D721Med (cell line): Measurements from ENCODE around the gene OSBPL9.

Source experiments
- DNase-seq: peaks from one replicate; pipeline ENCODE4 v3.0.0; 2011; ENCODE audit warnings: low spot score; ENCODE audit not compliant: insufficient read length
- FAIRE-seq: peaks from 2 replicates; lab custom pipeline; 2011; peaks lifted over from hg19 to GRCh38; lab: Jason Lieb, UNC
- CTCF ChIP-seq: IDR thresholded peaks from 2 replicates; pipeline ENCODE4 v1.5.1; 2012; ENCODE audit warnings: mild to moderate bottlenecking, control low read depth; ENCODE audit not compliant: insufficient read depth; ENCODE audit errors: missing control alignments

The OSBPL9 gene

GRCh38 chr1:51749151-51749550, 132.3 kb downstream of the OSBPL9 start:
- FAIRE-seq (no peak), DNase-seq (no peak)
- no peak for TF ChIP-seq CTCF

GRCh38 chr1:51750218-51750617, 133.3 kb downstream of the OSBPL9 start:
- no peak for FAIRE-seq
- DNase-seq = no peak

GRCh38 chr1:51750729-51751128, 133.8 kb downstream of the OSBPL9 start:
- FAIRE-seq = no peak
- TF ChIP-seq CTCF = no peak
- DNase-seq = no peak

More at GRCh38 chr1:51750218-51750617, 133.3 kb downstream of the OSBPL9 start:
- TF ChIP-seq CTCF = no peak

GRCh38 chr1:51752073-51752948, 135.4 kb downstream of the OSBPL9 start:
- TF ChIP-seq CTCF = no peak
- FAIRE-seq (no peak), DNase-seq (no peak)

- DNase-seq = no peak
- TF ChIP-seq CTCF = no peak
- FAIRE-seq = no peak
Measured at GRCh38 chr1:51753969-51754368, 137.1 kb downstream of the OSBPL9 start.

GRCh38 chr1:51754666-51755065, 137.8 kb downstream of the OSBPL9 start:
- no peak for TF ChIP-seq CTCF
- DNase-seq (no peak), FAIRE-seq (no peak)

- DNase-seq (no peak), FAIRE-seq (no peak)
- TF ChIP-seq CTCF = no peak
Measured at GRCh38 chr1:51755437-51755836, 138.5 kb downstream of the OSBPL9 start.
